DND-41 (cell line): ENCODE data around the gene ZNRF2.

Experiments
- CTCF ChIP-seq: IDR thresholded peaks from 2 replicates; pipeline ENCODE4 v1.5.1; 2012; ENCODE audit warnings: borderline replicate concordance, low read length, moderate library complexity, mild to moderate bottlenecking; ENCODE audit not compliant: poor library complexity, severe bottlenecking; ENCODE audit errors: extremely low read depth
- EZH2 ChIP-seq: IDR thresholded peaks from 3 replicates; pipeline ENCODE4 v1.6.1; 2012; ENCODE audit warnings: borderline replicate concordance, low read depth, mild to moderate bottlenecking, moderate library complexity, low read length, inconsistent platforms; ENCODE audit not compliant: severe bottlenecking

- no peak for TF ChIP-seq CTCF
- no peak for TF ChIP-seq EZH2
Observed at GRCh38 chr7:30328381-30328780, 44.0 kb downstream of the ZNRF2 start.
